Activated T-helper 1 cell treated with anti-CD3 and anti-CD28 coated beads, Interleukin-2, amount 50 U/mL, for 16 hours (primary cell): ENCODE results near the gene MET.
"Not testable (repeated sequence)": the region's sequence is repeated elsewhere in the genome, so short reads cannot be mapped to it uniquely, and the experiment has no call there.

ENCODE experiments used
- DNase-seq, 2 donors: peaks; one replicate each; pipeline ENCODE4 v3.0.0-alpha.2; 2020; ENCODE audit warnings: low read depth in 1 of 2, low spot score in 1 of 2

Gene MET

DNA sequence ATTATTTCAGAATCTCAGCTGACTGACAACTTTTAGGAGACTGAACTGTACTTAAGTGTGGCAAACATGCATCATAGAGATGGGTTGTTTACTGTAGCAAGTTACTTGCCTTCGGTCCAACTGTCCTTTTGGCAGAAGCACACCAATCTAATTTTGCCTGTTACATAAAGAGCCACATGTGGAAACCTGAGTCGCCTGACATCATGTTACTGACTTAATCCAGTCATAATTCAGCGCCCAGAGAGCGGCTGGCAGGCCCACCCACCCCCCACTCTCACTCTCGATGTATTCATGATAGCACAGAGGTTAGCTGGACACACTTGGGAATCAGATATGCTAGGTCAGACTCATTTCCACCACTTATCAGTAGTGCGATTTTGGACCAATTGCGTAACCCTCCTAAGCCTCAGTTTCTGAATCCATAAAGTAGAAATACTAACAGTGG is 133.1 kb downstream of the MET start:
- no peak for DNase-seq

DNA sequence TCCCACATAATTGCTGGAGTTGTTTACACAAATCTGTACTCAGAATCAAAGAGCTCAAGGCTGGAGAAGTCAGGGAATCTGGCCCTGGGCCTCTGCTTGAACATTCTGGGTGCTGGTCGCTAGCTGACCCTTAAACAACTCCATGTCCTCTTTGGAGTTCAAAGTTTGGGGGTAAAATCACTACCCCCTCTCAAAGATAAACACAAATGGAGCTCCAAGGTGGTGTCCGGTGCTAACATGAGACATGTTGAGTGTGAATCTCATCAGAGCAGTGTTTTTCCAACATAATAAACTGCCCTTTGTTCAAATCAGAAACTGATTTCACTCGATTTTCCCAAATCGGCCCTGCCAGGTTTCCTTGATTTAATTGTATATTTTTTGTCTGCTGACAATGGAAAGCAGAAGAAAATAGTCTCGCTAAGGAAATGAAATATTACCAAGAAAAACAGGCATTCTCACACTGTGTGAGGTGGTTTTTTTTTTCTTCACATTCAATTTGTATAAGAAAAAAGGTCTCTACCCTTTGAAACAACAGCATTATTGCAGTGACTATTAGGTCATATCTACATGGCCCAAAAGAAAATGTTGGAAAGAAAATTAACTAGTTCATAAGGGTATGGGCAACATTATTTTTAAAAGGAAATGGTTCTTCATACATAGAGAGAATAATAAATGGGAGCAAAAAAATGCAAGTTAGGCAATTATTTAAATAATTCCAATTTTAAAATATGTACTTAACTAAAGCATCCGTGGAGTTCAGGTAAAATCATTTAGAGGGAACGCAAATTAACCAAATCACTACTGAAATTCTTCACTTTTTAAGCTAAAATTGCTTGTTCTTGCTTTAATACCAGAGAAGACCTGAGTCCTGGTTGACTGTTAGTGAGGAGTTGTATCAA is 134.3 kb downstream of the MET start:
- DNase-seq = no peak

DNA sequence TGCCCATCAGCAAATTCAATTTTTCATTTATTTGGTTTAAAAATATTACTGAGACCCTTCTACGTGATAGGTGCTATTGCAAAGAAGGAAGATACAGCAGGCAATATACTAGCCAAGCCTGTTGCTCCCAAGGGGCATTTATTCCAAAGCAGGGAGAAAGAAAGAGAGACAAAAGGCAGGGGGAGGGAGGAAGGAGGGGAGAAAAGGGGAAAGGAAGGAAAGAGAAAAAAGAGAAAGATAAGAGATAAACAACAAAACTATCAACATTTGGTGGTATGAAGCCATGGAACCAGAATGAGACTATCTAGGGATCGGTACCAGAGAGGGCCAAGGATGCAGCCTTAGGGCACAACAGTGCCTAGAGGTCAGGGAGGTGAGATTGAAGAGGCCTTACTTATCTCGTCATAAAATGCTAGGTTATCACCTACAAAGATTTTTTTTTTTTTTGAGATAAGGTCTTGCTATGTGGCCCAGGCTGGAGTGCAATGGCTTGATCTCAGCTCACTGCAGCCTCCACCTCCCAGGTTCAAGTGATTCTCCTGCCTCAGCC is 135.1 kb downstream of the MET start:
- no peak for DNase-seq

DNA sequence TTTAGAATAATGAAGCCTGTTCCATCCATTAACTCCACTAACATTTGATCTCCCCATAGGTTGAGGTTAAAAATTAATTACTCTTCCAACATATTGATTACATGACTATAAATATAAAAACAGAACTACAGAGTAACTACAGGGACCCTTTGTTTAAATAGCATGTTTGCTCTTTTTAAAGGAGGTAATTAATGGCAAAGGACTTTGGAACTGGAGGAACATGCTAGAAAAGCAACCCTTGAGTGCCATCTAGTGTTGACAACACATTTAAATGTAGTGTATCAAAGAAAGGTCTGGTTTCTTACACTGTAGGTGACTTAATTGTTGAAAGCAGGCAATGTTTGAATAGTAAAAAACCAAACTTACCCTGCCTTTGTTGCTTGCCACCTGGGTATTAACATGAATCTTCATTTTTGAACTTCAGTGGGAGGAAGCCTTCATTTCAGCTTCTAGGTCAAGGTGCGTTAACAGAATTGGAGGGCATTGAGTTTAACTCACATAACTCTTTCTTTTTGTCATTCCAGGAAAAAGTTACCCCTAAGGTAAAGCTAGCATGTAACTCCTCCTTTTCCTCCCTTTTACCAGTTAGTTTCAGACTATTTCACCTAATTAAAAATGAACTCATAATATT is 137.8 kb downstream of the MET start:
- DNase-seq = no peak

DNA sequence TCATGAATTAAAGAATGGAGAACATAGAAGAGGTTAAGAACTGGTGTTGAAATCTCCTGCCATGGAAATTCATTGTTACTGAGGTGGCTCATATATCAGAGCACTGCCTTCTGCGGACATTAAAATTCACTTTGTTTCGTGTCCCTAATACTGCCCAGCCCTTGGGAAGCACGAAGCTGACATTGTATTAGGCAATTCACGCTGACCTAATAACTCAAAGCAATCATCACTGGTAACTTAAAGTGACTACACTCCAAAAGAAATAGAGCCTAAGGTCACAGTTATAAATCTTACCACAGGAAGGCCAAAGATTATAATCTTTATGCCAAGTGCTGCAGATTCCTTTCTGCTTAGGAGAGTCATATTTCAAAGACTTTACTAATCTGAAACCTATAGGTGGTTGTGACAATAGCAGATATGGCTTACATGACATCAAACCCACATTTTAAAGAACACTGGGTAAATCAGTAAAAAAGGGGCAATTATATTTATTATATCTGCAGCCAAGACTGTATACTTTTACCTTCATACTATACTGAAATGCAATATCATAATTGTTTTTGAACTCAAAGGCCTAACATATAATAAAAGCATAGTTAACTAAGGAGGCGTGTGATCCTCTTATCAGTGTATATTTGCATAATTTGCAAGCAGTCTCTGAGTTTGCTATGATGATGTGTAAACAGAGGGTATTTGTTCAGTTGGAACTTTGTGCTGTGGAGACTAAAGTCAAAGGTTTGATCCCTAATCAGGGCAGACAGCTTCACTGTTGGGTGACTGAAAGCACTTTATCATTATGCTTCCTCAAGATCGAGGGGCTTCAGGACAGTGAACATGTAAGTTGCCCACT is 138.5 kb downstream of the MET start:
- no peak for DNase-seq

DNA sequence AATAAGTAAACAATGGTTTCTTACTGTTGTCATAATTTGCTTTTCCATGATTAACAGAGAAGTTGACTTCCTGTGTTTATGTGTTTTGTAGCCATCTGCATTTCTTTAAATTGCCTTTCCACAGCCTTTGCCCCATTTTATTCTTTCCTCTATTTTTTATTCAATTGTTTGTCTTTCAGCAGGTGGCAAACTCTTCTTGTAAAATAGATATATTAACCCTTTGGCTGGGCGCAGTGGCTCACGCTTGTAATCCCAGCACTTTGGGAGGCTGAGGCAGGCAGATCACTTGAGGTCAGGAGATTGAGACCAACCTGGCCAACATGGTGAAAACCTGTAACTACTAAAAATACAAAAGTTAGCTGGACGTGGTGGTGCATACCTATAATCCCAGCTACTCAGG is 139.8 kb downstream of the MET start:
- DNase-seq = no peak

DNA sequence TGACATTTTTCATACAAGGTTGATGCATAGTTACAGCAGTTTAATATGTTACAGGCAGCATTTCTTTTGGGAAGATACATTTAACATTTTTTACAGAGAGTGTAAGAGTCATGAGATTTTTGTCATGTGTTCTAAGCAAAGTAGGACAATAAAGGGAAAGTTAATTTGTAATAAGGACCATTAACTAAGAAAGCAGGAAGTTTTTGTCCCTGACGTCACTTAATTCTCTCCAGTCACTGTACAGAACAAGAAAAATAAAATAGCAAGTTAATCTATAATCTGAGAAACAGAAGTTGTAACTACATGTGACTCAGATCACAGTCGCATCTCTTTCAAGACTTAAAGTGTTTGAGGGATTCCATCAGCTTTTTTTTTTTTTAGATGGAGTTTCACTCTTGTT is 140.9 kb downstream of the MET start:
- no peak for DNase-seq

DNA sequence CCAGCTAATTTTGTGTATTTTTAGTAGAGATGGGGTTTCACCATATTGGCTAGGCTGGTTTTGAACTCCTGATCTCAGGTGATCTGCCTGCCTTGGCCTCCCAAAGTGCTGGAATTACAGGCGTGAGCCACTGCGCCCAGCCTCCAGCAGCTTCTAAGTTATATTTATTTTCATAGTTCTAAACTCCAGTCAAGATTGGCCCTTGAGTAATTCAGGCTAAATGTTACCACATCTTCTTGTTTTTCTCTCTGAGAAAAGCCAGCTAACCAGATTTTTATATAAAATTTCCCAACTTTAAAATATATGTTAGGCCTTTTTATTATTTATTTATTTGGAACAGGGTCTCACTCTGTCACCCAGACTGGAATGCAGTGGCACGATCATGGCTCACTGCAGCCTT is 141.4 kb downstream of the MET start:
- DNase-seq = not testable (repeated sequence)

DNA sequence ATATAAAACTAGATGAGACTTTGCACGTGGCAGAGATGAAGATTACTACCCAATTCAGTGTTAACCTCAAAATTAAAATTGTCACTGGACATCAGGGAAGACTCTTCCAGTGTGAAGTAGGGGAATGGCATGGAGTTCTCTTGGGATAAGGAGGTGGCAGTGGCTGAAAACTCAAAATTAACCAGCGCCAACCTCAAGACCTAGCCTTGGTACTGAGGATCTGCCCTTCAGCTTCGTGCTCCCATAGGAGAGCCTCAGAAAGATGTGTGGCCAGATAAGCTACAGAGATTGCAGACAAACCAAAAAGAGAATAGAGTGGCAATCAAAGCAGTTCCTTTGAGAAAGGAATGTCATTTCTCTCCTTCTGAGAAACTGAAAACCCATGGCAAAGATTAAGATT is 143.0 kb downstream of the MET start:
- DNase-seq = no peak

DNA sequence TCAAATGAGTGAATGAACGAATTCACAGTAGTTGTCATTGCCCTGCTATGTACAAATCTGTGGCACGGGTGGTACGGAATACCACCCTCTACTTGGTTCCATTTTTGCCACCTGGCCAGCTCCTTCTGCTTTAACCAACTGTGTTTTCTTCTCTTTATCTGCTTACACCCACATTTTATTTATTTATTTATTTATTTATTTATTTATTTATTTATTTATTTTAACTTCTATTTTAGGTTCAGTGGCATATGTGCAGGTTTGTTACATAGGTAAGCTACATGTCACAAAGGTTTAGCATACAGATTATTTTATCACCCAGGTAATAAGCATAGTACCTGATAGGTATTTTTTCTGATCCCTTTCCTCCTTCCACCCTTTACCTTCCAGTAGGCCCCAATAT is 148.2 kb downstream of the MET start:
- no peak for DNase-seq

DNA sequence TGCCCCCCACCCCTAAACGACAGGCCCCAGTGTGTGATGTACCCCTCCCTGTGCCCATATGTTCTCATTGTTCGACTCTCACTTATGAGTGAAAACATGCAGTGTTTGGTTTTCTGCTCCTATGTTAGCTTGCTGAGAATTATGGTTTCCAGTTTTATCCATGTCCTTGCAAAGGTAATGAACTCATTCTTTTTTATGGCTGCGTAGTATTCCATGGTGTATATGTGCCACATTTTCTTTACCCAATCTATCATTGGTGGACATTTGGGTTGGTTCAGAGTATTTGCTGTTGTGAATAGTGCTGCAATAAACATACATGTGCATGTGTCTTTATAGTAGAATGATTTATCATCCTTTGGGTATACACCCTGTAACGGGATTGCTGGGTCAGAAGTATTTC is 149.7 kb downstream of the MET start:
- DNase-seq = not testable (repeated sequence)

DNA sequence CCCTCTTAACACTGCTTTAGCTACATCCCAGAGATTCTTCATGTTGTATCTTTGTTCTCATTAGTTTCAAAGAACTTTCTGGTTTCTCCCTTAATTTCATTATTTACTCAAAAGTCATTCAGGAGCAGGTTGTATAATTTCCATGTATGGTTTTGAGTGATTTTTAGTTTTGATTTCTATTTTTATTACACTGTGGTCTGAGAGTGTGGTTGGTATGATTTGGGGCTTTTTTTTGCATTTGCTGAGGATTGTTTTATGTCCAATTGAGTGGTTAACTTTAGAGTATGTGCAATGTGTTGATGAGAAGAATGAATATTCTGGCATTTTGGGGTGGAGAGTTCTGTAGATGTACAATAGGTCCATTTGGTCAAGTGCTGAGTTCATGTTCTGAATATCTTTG is 152.5 kb downstream of the MET start:
- DNase-seq = no peak

DNA sequence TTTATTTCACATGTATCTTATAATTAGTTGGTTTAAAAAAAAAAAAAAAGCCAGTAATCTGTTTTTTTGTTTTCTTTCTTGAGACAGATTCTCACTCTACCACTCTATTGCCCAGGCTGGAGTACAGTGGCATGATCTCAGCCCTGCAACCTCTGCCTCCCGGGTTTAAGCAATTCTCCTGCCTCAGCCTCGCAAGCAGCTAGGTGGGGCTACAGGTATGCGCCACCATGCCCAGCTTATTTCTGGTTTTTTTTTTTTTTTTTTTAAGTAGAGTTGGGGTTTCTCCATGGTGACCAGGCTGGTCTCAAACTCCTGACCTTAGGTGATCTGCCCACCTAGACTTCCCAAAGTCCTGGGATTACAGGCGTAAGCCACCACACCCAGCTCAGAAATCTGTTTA is 156.3 kb downstream of the MET start:
- no peak for DNase-seq

DNA sequence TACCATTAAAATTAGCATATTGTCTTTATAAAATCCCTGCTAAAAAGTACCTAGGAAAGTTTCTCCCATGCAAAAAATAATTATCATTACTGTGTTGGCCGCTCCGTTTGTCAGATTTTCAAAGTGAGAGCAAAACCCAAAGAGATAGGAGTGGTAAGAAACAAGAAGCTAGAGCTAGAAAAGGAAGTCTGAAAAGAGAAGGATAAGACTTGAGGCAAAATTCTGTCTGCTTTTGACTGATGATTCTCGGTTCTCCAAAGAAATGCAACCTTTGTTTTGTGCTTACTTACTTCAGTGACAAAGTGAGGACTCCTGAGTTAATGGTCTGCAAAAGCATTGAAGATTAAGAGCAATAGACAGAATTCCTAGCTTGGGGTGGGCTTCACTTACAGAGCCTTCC is 157.0 kb downstream of the MET start:
- DNase-seq = no peak

DNA sequence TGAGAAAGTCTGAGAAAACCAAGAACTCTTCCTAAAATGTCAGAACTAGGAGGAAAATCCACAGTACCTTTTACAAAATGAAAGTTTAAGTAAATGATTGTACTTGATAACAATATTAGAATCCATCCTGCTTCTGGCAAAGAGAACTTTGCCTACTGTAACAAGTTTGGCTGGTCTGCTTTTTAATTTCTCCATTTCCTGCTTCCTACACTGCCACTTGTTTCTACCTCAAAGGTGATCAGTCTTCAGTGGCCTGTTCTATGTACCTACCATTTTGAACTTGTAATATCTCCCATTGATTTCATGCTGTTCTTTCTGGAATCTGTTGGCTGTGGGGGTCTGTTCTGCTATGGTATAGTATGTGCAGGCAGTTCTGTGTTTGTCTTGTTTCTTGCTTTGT is 157.5 kb downstream of the MET start:
- DNase-seq = no peak

DNA sequence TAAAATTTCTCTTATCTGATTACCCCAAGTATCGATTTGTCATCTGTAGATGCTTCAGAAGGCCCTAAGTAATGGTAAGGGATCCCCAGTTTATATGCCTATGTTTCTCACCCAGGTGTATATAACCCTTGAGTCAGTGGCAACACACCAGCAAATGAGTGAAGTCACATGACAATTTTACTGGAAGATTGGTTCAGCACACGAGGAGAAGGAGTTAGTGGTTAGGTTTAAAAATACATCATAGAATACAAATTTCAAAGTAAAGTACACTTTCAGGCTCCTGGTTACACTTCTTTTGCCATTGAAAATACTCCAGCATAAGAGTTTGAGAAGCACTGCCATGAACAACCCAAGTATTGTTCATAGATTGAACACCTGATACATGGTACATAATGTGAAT is 160.7 kb downstream of the MET start:
- no peak for DNase-seq

DNA sequence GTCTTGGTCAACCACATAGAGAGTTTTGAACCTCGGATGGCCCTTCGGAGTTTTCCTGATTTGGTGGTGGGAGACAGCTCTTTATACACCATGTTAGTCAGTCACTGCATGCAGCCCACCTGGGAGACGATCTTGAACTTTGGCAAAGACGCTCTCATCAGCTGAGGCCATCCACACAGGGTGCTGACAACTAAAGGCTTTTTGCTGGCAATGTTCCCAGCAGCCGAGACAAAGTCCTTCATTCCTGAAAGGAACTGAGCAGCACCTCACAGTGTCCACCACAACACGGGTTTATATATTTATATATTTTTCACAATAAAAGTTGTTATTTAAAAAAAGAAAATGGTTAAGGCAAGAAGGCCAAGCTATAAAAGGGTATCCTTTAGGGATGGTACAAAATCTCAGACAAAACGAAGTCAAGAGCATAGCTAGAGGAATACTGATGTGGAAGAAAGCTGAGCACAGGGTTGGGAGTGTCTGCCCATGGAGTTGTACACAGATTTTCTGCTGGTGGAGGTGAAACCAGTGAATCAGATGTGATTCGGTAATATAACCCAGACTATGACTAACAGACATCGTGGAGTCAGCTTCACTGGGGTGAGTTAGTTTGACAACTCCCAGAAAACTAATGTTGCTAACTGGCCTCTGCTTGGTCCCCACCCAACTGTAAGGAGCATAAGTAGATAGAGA is 163.0 kb downstream of the MET start:
- no peak for DNase-seq

DNA sequence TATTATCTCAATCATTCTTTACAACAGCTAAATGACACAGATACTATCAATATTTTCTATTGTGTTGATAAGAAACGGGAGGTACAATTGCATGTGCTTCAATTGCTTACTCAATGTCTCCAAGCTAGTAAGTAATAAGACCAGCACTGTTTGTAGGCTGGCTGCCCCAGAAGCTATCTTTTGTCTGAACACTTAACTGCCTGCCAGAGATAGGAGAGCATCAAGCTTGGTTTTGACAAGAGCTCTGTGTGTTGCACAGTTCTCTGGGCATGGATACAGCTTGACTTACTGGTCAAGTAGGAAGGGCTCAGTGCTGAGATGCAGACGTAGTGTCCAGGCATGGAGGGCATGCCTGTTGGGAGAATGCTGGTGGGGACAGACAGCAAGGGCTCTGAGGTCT is 164.1 kb downstream of the MET start:
- DNase-seq = no peak

DNA sequence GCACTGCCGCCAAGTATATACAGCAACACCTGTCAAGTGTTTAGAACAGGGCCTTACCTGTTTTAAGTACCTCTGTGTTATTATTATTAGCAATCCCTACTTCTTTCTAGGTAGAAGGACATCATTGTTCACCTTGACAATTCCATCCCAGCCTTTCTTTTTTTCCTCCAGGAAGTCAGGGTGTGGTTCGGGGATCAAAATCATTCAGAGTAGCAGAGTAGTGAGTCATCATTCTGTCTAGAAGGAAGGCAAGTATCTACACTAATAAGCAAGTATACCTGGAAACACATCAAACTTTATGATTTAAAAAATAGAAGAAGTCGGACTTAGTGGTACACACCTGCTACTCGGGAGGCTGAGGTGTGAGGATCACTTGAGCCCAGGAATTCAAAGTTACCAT is 164.9 kb downstream of the MET start:
- no peak for DNase-seq

DNA sequence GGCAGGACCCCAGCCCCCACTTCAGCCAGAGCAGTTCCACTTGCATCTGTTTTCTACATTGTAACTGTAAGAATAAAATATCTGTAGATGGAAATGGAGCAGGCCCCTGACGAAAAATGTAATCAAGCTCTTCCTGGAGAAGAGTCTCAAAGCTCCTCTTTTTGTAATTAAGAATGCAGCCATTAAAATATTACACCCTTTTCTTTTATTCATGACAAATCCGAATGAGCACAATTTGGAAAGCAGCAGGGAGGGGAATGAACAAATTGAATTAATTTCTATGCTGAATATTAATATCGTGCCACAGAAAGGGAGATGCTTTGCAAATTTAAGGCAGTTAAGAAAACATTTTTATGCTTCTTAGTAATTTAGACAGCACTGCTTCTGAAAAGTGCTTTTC is 165.6 kb downstream of the MET start:
- DNase-seq = no peak

DNA sequence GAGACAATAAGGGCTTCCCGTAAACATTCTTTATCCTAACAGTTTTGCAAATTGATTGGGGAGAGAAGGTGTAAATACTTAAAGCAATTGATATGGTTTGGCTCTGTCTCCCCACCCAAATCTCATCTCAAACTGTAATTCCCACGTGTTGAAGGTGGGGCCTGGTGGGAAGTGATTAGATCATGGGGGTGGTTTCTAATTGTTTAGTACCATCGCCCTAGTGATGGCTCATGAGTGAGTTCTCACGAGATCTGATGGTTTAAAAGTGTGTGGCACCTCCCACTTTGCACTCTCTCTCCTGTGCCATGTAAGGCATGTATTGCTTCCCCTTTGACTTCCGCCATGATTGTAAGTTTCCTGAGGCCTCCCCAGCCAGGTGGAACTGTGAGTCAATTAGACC is 168.3 kb downstream of the MET start:
- DNase-seq = no peak
